Ammon's horn (tissue), 1 donor: ENCODE results near the gene LCA5L.

Source experiments
- DNase-seq: peaks from one replicate; pipeline ENCODE4 v3.0.0-alpha.2; 2016; ENCODE audit warnings: low spot score

The LCA5L gene

DNA sequence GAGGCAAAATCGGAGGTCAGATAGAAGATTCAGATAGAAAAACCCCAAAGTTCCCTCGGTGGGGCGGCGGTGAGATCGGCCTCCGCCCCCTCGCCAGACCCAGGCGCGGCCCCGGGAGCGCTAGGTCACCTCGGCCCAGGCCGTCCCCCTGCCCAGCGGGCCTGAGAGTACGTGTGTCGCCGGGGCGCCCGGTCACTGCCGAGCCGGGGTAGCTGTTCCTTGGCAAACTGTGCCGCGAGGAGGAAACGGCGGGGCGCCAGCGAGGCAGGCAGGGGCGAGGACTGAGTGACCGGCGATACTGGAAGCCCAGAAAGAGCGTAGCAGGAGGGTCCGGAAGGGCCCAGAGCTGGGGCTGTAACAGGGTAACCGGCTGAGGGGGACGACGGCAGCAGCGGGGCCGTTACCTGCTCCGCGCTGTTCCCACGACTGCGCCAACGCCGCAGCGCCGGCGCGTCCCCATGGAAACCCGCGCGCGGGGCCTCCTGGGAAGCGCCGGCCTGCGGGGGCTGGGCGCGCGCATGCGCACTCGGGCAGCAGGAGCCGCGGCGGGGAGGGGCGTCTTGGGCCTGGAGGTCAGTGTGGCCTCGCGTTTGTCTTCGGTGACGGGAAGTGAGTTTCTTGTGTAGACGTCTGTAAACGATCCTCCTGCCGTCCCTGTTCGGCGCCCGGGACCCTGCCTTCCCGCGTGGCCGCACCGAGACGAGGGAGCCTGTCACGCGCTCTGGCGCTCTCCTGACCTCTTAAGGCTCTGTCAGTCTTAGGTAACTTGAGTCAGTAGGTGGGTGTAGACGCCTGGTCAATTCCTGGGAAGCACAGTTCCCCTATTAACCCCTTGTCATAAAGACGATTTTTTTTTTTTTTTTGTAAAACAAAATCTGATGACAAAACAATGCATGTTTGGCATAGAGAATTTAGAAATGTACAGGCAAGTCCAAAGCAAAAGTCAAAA, at the start of gene LCA5L:
TSS of gene LCA5L (minus strand) at position 458 of the 949 bp plus-strand sequence. CDS start 17,285 bp downstream, outside the sequence.
- DNase-seq, result peak; percentile 89

DNA sequence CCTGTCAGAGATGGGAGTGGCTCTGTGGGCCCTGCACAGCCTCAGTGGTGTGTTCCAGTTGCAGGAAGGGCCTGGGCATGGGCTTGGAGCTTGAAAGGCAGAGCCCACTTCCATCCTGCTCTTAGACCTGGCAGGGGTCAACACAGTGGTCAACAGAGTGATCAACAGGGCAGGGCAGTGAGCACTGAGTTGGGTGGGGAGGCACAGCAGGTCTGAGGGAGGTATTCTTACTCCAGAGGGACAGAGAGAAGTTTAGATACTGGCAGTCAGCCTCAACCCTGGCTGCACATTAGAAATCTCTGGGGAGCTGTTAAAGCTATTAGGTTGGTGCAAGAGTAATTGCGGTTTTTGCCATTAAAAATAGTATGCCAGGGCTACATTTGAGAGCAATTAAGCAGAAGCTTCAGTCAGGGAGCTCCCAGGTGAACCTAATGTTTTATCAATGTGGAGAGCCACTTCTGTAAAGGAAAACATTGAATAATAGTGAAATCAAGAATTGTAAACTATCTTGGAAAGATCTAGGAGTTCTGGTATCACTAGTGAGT, 43.9 kb upstream of the LCA5L start:
- no peak for DNase-seq

DNA sequence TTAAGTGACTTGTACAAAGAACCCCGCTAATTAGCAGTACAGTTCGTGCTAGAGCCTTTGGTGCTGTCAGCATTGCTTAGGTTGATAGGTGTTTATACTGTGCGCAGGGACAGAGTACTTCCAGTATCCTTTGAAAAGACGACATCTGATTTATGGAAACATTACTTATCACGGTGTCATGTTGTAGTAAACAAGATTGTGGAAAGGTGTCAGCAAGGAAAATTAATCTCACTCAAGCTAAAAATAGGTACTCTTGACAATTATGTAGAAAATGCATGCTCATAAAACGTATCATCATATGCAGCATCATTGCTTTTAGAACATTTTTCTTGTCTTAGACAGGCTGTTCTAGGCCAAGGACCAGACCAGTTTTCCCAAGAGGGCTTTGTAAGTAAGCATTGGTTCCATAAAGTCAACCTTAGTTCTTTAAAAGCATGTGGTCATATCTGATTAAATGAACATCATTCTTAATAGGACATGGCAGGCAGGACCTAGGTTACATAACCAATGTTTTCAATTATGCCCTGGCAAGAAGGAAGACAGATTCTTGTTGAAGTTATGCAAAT, 39.2 kb upstream of the LCA5L start:
- DNase-seq, result no peak

DNA sequence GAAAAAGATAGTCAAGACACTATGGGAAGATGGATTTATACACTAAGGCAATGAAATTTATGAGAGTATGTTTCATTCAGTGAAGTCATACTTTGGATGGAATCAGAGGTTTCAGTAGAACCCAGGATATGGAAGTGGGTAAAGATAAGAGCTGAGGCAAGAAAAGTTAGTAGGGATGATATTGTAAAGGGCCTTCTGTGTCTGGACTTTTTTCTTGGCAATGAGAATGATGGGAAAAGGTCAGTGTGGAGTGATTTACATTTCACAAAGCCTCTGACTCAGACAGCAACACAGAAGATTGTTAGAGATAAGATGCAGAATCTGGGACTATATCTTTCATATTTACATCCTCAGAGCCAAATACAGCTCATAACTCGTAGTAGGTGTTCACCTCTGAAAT, 38.3 kb upstream of the LCA5L start:
- DNase-seq, result no peak

DNA sequence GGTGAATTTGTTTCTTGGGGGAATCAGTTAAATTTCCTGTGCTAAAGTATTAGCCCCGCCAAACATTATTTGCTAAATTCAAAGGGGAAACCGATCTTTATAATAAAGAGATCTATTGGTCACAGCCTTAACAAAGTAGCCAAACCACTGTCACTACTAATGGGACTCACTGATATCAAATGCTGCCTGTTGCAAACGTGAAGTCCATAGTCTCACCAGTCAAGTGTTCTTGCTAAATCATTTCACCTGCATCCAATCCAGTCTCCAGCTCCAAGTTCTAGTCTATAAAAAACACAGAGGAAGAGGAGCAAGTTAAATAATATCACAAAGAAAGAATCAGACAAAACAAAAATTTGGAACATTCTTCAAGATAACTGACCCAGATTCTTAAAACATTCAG, 36.3 kb upstream of the LCA5L start:
- no peak for DNase-seq

DNA sequence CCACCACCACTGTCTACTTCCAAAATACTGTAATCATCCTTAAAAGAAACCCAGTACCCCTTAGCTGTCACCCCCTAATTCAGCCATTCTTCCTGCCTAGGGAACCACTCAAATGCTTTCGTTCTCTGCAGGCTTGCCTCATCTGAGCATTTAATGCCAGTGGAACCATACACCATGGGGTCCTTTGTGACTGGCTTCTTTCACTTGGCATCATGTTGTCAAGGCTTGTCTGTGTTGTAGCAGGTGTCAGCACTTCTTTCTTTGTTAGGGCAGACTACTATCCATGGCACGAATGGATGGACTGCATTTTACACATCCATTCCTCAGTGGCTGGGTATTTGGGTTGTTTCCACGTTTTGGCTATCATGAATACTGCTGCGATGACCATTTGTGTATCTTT, 34.7 kb upstream of the LCA5L start:
- DNase-seq, result no peak

DNA sequence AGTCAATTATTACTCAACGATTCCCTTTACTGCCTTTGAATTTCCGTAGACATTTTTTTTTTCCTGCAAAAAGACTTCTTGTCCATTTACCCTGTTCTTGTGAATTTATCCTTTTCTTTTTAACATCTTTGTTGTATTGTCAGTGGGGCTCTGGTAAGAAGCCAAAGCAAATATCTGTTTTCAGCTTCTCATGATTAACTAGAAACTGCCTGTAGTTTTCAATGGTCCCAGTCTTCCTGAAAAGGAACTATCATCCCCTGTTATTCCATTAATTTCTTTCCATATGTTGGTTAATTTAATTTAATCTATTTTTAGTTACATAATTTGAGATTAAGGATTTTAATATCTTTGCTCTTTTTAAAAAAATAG, 34.2 kb upstream of the LCA5L start:
- DNase-seq, result no peak

DNA sequence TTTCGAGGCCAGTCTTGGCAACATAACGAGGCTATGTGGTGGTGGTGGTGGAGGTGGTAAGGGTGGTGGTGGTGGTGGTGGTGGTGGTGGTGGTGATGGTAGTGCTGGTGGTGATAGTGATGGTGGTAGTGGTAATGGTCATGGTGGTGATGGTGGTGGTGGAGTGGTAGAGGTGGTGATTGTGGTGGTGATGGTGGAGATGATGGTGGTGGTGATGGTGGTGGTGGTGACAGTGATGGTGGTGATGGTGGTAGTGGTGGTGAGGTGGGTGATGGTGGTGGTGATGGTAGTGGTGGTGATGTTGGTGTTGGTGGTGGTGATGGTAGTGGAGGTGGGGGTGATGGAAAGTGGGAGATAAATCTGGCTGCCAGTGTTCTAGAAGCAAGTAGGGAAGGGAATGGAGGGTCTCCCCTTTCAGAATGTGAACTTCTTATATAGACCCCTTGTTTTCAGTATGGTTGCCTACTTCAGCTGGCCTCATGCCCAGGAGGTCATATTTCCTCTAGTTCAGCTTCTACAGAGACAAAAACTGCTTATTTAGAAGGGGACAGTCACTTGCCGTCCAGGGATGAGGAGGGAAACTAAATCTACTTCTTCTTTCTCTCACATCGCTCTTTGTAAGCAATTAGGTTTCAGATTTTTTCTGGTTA, 33.7 kb upstream of the LCA5L start:
- DNase-seq, result no peak

DNA sequence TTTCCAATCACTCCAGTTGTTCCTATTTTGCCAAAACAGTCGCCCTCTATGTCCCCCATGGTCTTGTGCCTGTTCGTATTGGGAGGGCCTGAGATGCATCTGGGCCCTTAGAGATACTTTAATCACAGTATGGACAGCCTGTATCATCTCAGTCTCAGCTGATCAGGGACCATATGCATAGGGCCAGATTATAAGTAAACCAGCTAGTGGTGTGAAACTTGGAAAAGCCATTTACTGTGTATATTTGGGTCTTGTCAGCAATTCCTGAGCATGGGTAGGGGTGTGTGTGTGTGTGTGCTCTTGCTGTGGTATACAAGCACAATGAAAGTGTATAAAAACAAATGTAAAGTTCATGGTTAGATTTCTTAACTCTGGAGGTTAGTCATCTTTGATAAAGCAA, 29.0 kb upstream of the LCA5L start:
- no peak for DNase-seq

DNA sequence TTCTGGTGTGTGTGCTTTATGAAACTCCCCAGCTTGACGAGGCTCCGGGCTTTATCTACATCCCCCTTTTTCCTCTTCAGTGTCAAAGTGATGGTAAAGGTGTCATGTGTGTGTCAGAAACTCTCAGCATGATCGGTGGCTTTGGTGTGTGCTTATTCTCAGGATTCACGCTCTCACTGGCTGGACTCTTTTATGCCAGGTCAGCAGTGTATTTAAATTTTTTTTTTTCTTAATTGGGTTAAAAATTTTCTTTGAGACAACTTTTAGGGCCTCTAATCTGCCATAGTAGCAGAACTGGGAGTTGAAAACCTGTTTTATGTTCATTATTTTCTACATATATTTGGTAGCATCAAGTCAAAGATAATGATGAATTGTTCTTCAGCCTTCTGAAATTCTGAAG, 27.2 kb upstream of the LCA5L start:
- DNase-seq, result no peak

DNA sequence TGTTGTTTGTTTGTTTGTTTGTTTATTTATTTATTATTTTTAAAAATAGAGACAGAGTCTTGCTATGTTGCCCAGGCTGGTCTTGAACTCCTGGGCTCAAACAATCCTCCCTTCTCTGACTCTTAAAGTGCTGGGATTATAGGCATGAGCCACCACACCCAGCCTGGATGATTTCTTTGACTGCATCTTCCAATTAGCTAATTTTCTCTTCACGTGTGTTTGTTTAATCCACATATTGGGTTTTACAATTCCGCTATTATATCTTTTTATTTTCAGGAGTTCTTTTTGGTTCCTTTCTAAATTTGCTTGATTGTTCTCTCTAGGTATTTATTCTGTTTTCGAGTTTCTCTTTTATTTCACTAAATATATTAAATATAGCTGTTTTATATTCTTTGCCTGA, 26.0 kb upstream of the LCA5L start:
- DNase-seq, result no peak

DNA sequence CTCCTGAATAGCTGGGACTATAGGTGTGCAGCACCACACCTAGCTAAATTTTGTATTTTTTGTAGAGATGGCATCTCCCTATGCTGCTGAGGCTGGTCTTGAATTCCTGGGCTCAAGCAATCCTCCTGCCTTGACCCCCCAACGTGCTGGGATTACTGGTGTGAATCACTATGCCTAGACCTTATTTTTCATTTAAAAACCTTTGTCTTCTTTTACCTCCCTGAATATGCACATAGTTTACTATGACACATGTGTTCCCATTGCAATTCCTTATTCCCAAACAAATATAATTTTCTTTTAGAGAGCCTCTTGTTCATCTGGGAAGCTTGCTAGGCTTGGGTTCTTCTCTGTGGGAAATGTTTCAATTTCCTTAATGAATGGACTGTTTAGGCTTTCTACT, 23.0 kb upstream of the LCA5L start:
- DNase-seq, result no peak

DNA sequence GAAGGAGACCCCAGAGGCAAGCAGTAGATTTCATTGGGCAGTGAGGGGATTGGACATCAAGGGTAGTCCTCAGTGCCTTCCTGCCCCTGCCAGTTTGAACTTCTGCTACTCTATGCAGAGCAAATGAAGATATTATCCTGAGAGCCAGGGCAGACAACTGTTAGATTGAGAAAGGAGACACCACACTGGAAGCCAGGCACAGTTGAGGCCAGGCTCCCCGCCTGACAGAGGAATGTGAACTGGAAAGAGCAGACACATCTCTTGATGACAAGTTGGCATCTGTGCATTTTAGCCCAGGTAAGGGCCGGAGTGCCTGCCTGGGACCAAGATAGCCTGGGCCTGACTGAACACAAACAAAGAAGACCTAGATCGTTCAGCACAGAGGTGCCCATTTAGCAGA, 22.2 kb upstream of the LCA5L start:
- DNase-seq, result no peak

DNA sequence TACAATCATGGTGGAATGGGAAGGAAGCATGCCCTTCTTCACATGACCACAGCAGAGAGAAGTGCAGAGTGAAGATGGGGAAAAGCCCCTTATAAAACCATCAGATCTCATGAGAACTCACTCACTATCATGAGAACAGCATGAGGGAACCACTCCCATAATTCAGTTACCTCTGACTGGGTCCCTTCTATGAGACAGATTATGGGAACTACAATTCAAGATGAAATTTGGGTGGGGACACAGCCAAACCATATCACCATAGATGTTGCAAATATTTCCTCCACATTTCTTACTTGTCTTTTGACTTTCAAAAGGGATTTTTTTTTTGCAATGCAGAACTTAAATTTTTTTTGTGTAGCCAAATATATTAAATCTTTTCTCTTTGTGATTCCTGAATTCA, 21.0 kb upstream of the LCA5L start:
- DNase-seq, result no peak

DNA sequence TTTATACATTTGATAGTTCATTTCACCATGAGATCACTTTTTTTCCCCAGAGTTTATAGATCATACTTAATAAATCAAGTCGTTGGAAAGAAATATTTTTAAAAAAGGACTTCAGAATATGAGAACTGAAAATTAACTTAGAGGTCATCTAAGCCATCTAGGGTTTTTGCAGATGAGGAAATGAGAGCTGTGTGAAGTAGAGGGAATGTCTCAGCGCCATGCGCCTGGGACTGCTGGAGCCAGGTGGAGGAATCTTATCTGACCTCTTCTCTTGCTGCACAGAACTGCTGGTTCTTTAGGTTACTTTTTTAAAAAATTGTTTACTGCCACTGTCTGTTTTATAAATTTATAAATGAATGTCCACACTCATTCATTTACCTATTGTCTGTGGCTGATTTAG, 17.7 kb upstream of the LCA5L start:
- no peak for DNase-seq

DNA sequence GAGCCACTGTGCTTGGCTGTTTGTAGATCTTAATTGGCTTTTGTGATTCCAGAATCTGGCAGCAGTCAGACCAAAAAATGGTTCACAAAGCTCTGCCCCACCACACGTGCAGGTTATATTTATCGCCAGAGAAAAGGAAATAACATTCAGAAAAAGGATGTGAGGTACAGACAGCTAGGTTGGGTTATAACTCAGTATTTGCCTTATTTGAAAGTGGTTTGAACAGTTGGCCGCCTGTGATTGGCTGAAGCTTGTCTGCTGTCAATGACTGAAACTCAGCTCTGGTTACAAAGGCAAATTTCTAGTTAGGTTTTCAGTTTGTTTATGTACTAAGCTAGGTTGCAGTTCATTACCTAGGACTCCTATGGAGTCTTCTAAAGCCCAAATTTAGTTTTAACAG, 15.8 kb upstream of the LCA5L start:
- DNase-seq, result no peak

DNA sequence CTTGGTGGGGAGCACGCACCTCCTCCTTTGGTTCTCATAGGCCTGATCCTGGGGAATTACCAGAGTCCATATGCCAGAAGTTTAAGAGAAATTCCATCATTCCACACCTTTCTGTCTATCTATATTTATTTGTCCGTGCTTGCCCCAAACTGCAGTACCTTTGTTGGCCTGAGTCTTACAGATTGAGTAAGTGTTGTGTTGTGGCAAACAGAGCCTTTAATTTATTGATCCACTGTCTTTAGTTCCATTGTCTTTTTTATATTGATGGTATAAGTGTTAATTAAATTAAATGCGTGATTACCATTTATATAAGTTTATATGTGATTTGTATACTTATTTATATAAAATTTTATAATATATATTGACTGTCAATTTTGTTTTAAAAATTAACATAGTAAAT, 11.1 kb upstream of the LCA5L start:
- no peak for DNase-seq

DNA sequence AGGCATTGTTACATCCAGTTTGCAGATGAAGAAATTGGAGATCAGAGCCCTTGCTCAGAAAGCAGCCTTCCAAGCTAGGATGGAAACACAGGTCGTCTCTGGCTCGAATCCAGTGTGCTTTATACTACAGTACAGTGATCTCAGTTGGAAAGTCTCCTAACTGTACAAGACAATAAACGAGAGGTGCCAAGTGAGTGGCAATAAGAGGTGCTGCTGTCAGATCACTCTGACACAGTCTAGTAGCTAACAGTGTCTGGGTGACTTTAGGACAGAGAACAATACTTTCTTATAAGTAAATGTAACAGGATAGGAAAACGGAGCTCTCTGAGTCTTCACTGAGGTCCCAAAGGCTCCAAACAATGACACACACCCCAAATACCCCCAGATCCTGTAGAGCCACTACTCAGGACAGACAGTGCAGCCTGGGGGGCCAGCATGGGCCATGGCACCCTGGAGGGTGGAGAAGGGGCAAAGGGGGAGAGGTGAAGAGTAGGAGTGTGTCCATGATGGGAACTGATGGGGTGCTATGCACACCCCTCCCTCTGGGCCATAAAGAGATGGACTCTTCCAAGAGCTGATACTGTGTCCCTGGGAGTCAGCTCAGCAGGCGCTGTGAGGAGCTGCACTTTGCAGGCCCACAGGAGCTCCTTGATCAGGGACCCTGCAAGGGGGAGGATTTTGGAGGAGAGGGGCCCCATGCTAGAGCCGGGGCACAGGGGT, 9.5 kb upstream of the LCA5L start:
- DNase-seq, result no peak

DNA sequence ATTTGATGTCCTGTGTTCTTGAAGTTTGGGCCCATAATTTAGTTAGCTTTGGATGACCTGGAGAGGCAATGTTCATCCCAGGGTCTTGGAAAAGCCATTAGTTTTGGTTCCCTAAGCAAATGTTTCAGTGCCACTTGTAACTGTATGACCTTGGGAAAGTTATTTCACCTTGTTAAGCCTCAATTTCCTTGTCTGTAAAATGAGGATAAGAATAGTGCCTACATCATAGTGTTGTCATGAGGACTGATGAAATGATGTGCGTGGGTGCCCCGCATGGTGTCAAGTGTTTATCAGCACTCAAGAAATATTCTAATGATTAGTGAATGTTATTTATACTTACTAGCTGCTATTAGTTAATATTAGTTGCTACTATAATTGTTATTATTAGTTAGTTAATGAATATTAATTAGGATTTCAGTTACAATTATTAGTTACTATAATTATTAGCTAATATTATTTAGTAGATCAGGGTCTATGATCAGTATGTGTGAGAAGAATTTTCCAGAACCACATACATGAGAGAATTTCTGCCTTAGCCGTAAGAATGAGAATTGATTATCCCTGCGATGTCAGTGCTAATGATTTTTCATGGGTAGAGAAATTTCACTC, 8.1 kb upstream of the LCA5L start:
- no peak for DNase-seq

DNA sequence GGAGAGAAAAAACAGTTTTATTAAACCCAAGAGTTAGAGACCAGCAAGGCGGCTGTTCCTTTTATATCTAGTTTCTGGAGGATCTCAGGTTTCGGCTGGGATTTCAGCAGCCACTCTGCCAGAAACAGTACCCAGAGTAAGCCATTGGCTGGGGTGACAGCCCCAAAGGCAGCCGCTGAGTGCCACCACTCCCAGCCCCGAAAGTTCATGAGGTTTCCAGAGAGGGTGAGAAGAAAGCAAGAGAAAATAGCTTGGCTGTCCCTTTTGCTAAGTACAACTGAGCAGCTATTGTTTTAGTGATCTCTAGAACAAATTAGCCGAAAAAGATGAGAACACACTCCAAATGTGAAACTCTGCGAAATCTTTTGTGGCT, 7.4 kb upstream of the LCA5L start:
- no peak for DNase-seq

DNA sequence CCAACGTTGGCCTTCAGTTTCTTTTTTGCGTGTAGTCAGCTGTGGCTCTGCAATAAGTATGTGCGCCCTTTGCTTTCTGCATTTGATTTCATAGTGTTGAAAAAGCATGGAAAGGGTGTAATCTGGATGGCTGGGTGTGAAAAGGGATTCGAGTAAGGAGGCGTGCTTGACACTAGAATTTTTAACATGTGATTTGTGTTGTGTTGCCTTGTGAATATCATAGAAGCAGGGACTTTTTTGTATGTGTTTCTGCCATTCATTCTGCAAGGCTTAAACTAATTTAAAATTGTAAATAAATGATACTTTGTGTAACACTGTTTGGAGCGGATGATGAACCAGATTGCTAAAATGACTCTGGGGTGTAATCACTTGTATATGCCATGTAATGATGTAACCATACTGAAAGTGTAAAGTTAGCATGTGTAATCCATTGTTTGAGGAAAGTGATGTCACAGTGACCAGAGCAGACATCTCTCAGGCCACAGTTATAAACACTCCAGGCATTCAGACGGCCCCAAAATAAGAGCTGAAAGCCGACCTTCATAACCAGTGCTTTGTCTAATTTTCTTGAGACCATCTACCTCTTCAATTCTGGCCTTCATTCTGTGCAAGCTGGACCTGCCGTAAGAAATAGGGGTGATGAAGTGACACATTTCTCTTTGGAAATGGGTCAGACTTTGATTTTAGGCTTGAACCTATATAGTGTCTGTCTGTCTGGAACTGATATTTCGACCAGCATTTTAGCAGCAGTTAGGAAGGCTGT, 6.8 kb upstream of the LCA5L start:
- peak; percentile 74 for DNase-seq
